Loucy (cell line): ENCODE measurements around the gene PRSS23.

Experiments
- H2AFZ ChIP-seq: fragments of 200-600 bp; sonication (generic); 2 replicates; pipeline ENCODE4 v1.6.0; 2016; ENCODE audit warnings: antibody characterized with exemption, mild to moderate bottlenecking, low read length, moderate library complexity
- H3F3A ChIP-seq: fragments of 200-600 bp; 2 replicates; pipeline ENCODE4 v1.6.0; 2016; ENCODE audit warnings: antibody characterized with exemption, low read depth, mild to moderate bottlenecking
- H3K27me3 ChIP-seq: fragments of 200-600 bp; sonication (generic); 2 replicates; pipeline ENCODE4 v1.6.1; 2014; ENCODE audit warnings: low read length, mild to moderate bottlenecking; ENCODE audit not compliant: insufficient read depth, poor library complexity, severe bottlenecking
- H3K36me3 ChIP-seq: fragments of 200-600 bp; sonication (generic); 2 replicates; pipeline ENCODE4 v1.6.1; 2016; ENCODE audit warnings: low read length; ENCODE audit not compliant: insufficient read depth
- H3K4me1 ChIP-seq: fragments of 200-600 bp; sonication (generic); 2 replicates; pipeline ENCODE4 v1.5.1; 2014; ENCODE audit warnings: low read length, mild to moderate bottlenecking; ENCODE audit not compliant: insufficient read depth, poor library complexity, severe bottlenecking
- H3K4me2 ChIP-seq: fragments of 200-600 bp; sonication (generic); 2 replicates; pipeline ENCODE4 v1.6.0; 2014; ENCODE audit warnings: antibody characterized with exemption, low read length, low read depth, mild to moderate bottlenecking; ENCODE audit not compliant: poor library complexity, severe bottlenecking
- H3K4me3 ChIP-seq: fragments of 200-600 bp; sonication (generic); 2 replicates; pipeline ENCODE4 v1.5.1; 2014; ENCODE audit warnings: low read length, mild to moderate bottlenecking, mixed read lengths; ENCODE audit not compliant: poor library complexity, severe bottlenecking
- H3K79me2 ChIP-seq: fragments of 200-600 bp; sonication (generic); 2 replicates; pipeline ENCODE4 v1.6.1; 2014; ENCODE audit warnings: low read length; ENCODE audit not compliant: insufficient read depth
- H3K9ac ChIP-seq: fragments of 200-600 bp; sonication (generic); 2 replicates; pipeline ENCODE4 v1.6.0; 2014; ENCODE audit warnings: mild to moderate bottlenecking, low read depth, low read length, moderate library complexity; ENCODE audit not compliant: poor library complexity, severe bottlenecking
- H3K9me2 ChIP-seq: fragments of 200-600 bp; sonication (generic); replicated peaks from 2 replicates; pipeline ENCODE4 v1.6.1; 2016; ENCODE audit warnings: low read depth, low read length, mixed read lengths
- H3K9me3 ChIP-seq: fragments of 200-600 bp; sonication (generic); 2 replicates; pipeline ENCODE4 v1.6.1; 2014; ENCODE audit warnings: mild to moderate bottlenecking, antibody characterized with exemption, low read length, low read depth; ENCODE audit not compliant: insufficient read depth
- H4K20me1 ChIP-seq: fragments of 200-600 bp; sonication (generic); 2 replicates; pipeline ENCODE4 v1.6.0; 2014; ENCODE audit warnings: antibody characterized with exemption, low read length, mild to moderate bottlenecking; ENCODE audit not compliant: insufficient read depth, poor library complexity, severe bottlenecking
- CTCF ChIP-seq: fragments of 200-600 bp; sonication (generic); conservative IDR thresholded peaks from 2 replicates; pipeline ENCODE4 v1.5.1; 2014; ENCODE audit warnings: mild to moderate bottlenecking, antibody characterized with exemption, low read length
- EZH2phosphoT487 ChIP-seq: fragments of 200-600 bp; IDR thresholded peaks from 2 replicates; pipeline ENCODE4 v1.6.1; 2018; ENCODE audit warnings: antibody characterized with exemption, mild to moderate bottlenecking, moderate library complexity, borderline replicate concordance

Gene PRSS23

GRCh38 chr11:86803136-86804045, 3.0 kb downstream of the PRSS23 start:
- no peaks in the 10 kb centered on the region for H3F3A ChIP-seq
- H3K4me3 ChIP-seq, result no peak overlapping the region
- no peaks in the 10 kb centered on the region for H4K20me1 ChIP-seq

GRCh38 chr11:86804951-86805350, 4.6 kb downstream of the PRSS23 start:
- Histone ChIP-seq H3K27me3 (no peaks in the 10 kb centered on the region), H2AFZ (no peak overlapping the region), H3K36me3 (no peaks in the 10 kb centered on the region)

More at GRCh38 chr11:86803136-86804045, 3.0 kb downstream of the PRSS23 start:
- Histone ChIP-seq H3K79me2 (no peaks in the 10 kb centered on the region), H3K4me1 (no peaks in the 10 kb centered on the region), H3K9me3 (no peaks in the 10 kb centered on the region), H3K9ac (no peak overlapping the region), H3K36me3 (no peaks in the 10 kb centered on the region), H3K9me2 (no peaks in the 10 kb centered on the region), H3K27me3 (no peaks in the 10 kb centered on the region), H2AFZ (no peak overlapping the region), H3K4me2 (no peak overlapping the region)
- no peak for TF ChIP-seq CTCF
- no peak for TF ChIP-seq EZH2phosphoT487

GRCh38 chr11:86805873-86806310, 5.5 kb downstream of the PRSS23 start:
- H3K9me3 ChIP-seq, result no peaks in the 10 kb centered on the region
- H3F3A ChIP-seq, result no peaks in the 10 kb centered on the region
- H3K4me1 ChIP-seq, result no peaks in the 10 kb centered on the region
- H3K4me2 ChIP-seq, result no peak overlapping the region
- H2AFZ ChIP-seq, result no peak overlapping the region
- TF ChIP-seq CTCF (no peak), EZH2phosphoT487 (no peak)
- no peaks in the 10 kb centered on the region for H3K27me3 ChIP-seq
- H3K9ac ChIP-seq, result no peak overlapping the region
- H3K79me2 ChIP-seq, result no peaks in the 10 kb centered on the region
- no peak overlapping the region for H3K4me3 ChIP-seq
- no peaks in the 10 kb centered on the region for H3K36me3 ChIP-seq
- H3K9me2 ChIP-seq, result no peaks in the 10 kb centered on the region
- no peaks in the 10 kb centered on the region for H4K20me1 ChIP-seq

More at GRCh38 chr11:86804951-86805350, 4.6 kb downstream of the PRSS23 start:
- no peaks in the 10 kb centered on the region for H3K9me2 ChIP-seq
- H3K4me1 ChIP-seq, result no peaks in the 10 kb centered on the region
- no peak overlapping the region for H3K9ac ChIP-seq
- no peak for TF ChIP-seq CTCF
- H4K20me1 ChIP-seq, result no peaks in the 10 kb centered on the region
- H3K4me2 ChIP-seq, result no peak overlapping the region
- no peaks in the 10 kb centered on the region for H3K9me3 ChIP-seq
- H3F3A ChIP-seq, result no peaks in the 10 kb centered on the region
- no peaks in the 10 kb centered on the region for H3K79me2 ChIP-seq
- H3K4me3 ChIP-seq, result no peak overlapping the region
